ENCODE measurements around the gene COA5. TPM values are rescaled to one million over a fixed set of nuclear protein-coding genes. Genes with fewer than 3 reads are reported as not detected.

The COA5 gene
- total and polyA plus RNA-seq, 4 donors, result 9.7 to 42.0 (median 19.5) TPM

- TF ChIP-seq SP1 (IDR thresholded peaks at IDR 0.05), result no peak
These were observed 1.9 kb downstream of the COA5 start (continued) for GRCh38 chr2:98606431-98606830.

GRCh38 chr2:98605076-98605475 is 3.2 kb downstream of the COA5 start:
- Histone ChIP-seq H3K9me3 (ENCODE audit: control insufficient read depth in 4 of 4, low read length in 3 of 4) (no peaks in the 10 kb centered on the region), H3K27ac (ENCODE audit: low read depth in 1 of 2, low read length in 2 of 2) (no peak overlapping the region), H3K4me1 (ENCODE audit: control insufficient read depth in 4 of 4, insufficient read depth in 4 of 4, low read length in 3 of 4) (peaks cover 13 to 39% (median 29%) of the 10 kb centered on the region in 4 donors), H3K36me3 (ENCODE audit: control insufficient read depth in 4 of 4, insufficient read depth in 3 of 4, low read depth in 1 of 4, low read length in 3 of 4) (peaks cover 3 to 15% (median 13%) of the 10 kb centered on the region in 4 donors), H3K4me3 (ENCODE audit: low read depth in 1 of 3, low read length in 3 of 3) (no peak overlapping the region), H3K27me3 (ENCODE audit: control insufficient read depth in 4 of 4, insufficient read depth in 4 of 4, low read length in 3 of 4) (no peaks in the 10 kb centered on the region), H3K9ac (ENCODE audit: low read depth in 1 of 2, low read length in 2 of 2) (no peak overlapping the region)
- DNase-seq (ENCODE audit: low spot score), result no peak
- WGBS, result 86% methylated on average over 3 of the region's 3 CpGs
- TF ChIP-seq HNF4A (conservative IDR thresholded peaks at IDR 0.05) (no peak), YY1 (IDR thresholded peaks at IDR 0.05) (no peak), NR2F2 (IDR thresholded peaks at IDR 0.05) (no peak), HNF4G (IDR thresholded peaks at IDR 0.05) (no peak)
- TF ChIP-seq, protein P1, sequence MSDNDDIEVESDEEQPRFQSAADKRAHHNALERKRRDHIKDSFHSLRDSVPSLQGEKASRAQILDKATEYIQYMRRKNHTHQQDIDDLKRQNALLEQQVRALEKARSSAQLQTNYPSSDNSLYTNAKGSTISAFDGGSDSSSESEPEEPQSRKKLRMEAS (IDR thresholded peaks at IDR 0.05), result no peak

DNA sequence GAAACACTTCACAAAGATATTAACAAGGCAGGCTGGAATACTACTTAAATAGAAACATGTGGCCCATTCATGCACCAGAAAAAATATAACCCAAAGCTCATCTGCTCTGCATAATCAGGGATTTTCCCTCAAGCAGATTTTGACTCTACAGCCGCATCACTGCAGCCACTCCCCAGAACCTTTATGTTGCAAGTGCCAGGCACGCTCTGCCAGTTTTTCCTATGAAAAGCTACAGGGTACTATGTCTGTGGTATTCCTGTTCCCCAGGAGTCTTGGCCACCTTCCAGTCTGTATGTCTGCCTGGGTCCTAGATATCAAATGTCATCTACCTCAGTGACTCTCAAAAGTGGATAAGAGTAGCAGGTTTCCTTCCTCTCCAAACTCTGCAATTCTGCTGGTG is 3.8 kb downstream of the COA5 start:
- no peak overlapping the region for H3K27ac ChIP-seq (ENCODE audit: low read depth in 1 of 2, low read length in 2 of 2)
- no peaks in the 10 kb centered on the region for H3K9me3 ChIP-seq (ENCODE audit: control insufficient read depth in 4 of 4, low read length in 3 of 4)
- WGBS, result 89% methylated on average over 2 of the region's 2 CpGs
- TF ChIP-seq FOXA1 (IDR thresholded peaks at IDR 0.05) (no peak), GABPA (IDR thresholded peaks at IDR 0.05 in 1 of 2, conservative IDR thresholded peaks at IDR 0.05 in 1 of 2) (no peak), HNF4A (conservative IDR thresholded peaks at IDR 0.05) (no peak), YY1 (IDR thresholded peaks at IDR 0.05) (no peak)
- peaks cover 10 to 33% (median 24%) of the 10 kb centered on the region in 4 donors for H3K4me1 ChIP-seq (ENCODE audit: control insufficient read depth in 4 of 4, insufficient read depth in 4 of 4, low read length in 3 of 4)
- no peak for DNase-seq (ENCODE audit: low spot score)
- no peak overlapping the region for H3K9ac ChIP-seq (ENCODE audit: low read depth in 1 of 2, low read length in 2 of 2)
- no peaks in the 10 kb centered on the region for H3K27me3 ChIP-seq (ENCODE audit: control insufficient read depth in 4 of 4, insufficient read depth in 4 of 4, low read length in 3 of 4)
- peaks cover 3 to 21% (median 17%) of the 10 kb centered on the region in 4 donors for H3K36me3 ChIP-seq (ENCODE audit: control insufficient read depth in 4 of 4, insufficient read depth in 3 of 4, low read depth in 1 of 4, low read length in 3 of 4)
- no peak overlapping the region for H3K4me3 ChIP-seq (ENCODE audit: low read depth in 1 of 3, low read length in 3 of 3)

DNA sequence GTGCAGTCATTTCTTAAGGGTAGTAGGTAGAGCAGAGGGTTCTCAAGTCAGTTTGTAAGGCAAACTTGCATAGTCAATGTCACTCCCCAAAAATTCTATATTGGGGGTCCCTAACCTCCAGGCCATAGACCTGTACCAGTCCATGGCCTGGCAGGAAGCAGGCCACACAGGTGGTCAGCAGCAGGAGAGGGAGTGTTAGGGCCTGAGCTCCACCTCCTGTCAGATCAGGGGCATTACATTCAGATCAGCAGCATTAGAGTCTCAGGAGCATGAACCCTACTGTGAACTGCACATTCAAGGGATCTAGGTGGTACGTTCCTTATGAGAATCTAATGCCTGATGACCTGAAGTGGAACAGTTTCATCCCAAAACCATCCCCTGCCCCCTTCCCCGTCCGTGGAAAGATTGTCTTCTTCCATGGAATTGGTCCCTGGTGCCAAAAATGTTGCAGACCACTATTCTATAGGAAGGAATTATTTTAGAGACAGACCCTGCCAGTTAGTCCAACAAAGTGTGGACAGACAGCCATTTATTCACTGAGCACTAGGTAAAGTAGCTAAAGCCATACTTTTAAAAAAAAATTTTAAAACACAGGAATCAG is 6.7 kb downstream of the COA5 start:
- Histone ChIP-seq H3K27me3 (ENCODE audit: control insufficient read depth in 4 of 4, insufficient read depth in 4 of 4, low read length in 3 of 4) (no peaks in the 10 kb centered on the region), H3K9me3 (ENCODE audit: control insufficient read depth in 4 of 4, low read length in 3 of 4) (no peaks in the 10 kb centered on the region), H3K9ac (ENCODE audit: low read depth in 1 of 2, low read length in 2 of 2) (no peak overlapping the region), H3K27ac (ENCODE audit: low read depth in 1 of 2, low read length in 2 of 2) (no peak overlapping the region), H3K4me1 (ENCODE audit: control insufficient read depth in 4 of 4, insufficient read depth in 4 of 4, low read length in 3 of 4) (peaks cover 3 to 16% (median 8%) of the 10 kb centered on the region in 4 donors), H3K4me3 (ENCODE audit: low read depth in 1 of 3, low read length in 3 of 3) (no peak overlapping the region), H3K36me3 (ENCODE audit: control insufficient read depth in 4 of 4, insufficient read depth in 3 of 4, low read depth in 1 of 4, low read length in 3 of 4) (peaks cover 5 to 38% (median 30%) of the 10 kb centered on the region in 4 donors)
- DNase-seq (ENCODE audit: low spot score), result no peak
- WGBS, result 72% methylated on average over 3 of the region's 3 CpGs
- no peak for TF ChIP-seq FOXA2 (IDR thresholded peaks at IDR 0.05)
- TF ChIP-seq, protein P1 (IDR thresholded peaks at IDR 0.05), result no peak
- TF ChIP-seq FOXA1 (IDR thresholded peaks at IDR 0.05), result no peak
- peak; percentile 71 to 85 for TF ChIP-seq RAD21 (IDR thresholded peaks at IDR 0.05)
- TF ChIP-seq JUND (IDR thresholded peaks at IDR 0.05), result no peak
- TF ChIP-seq, protein P2, sequence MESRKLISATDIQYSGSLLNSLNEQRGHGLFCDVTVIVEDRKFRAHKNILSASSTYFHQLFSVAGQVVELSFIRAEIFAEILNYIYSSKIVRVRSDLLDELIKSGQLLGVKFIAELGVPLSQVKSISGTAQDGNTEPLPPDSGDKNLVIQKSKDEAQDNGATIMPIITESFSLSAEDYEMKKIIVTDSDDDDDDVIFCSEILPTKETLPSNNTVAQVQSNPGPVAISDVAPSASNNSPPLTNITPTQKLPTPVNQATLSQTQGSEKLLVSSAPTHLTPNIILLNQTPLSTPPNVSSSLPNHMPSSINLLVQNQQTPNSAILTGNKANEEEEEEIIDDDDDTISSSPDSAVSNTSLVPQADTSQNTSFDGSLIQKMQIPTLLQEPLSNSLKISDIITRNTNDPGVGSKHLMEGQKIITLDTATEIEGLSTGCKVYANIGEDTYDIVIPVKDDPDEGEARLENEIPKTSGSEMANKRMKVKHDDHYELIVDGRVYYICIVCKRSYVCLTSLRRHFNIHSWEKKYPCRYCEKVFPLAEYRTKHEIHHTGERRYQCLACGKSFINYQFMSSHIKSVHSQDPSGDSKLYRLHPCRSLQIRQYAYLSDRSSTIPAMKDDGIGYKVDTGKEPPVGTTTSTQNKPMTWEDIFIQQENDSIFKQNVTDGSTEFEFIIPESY (IDR thresholded peaks at IDR 0.05), result no peak
- TF ChIP-seq TAF1 (conservative IDR thresholded peaks at IDR 0.05), result no peak
- no peak for TF ChIP-seq YY1 (IDR thresholded peaks at IDR 0.05)
- peak; percentile 49 for TF ChIP-seq CTCF (IDR thresholded peaks at IDR 0.05; ENCODE audit: low read depth, low read length, missing input control)
- no peak for TF ChIP-seq EGR1 (IDR thresholded peaks at IDR 0.05; ENCODE audit: low read depth in 2 of 2)
- peak in 1 of 2 donors; percentile 54 for TF ChIP-seq RXRA (IDR thresholded peaks at IDR 0.05)

Measured in liver (tissue), 9 donors.